Activated effector memory CD4-positive, alpha-beta T cell treated with Interleukin-2 at 50 U/mL for 16 hours (primary cell): Measurements from ENCODE around the gene RASA3.
"Not testable (repeated sequence)": the region's sequence is repeated elsewhere in the genome, so short reads cannot be mapped to it uniquely, and the experiment has no call there.

ENCODE experiments used
- DNase-seq: peaks from one replicate; pipeline ENCODE4 v3.0.0-alpha.2; 2020

RASA3 gene

GRCh38 chr13:114132419-114133121 lies at the start of gene RASA3:
Gene RASA3, minus strand, starts transcription at chr13:114132623. Its CDS starts 134 bp downstream, at chr13:114132489.
- peak; percentile 53 for DNase-seq

GRCh38 chr13:114179087-114179658 lies 46.8 kb upstream of the RASA3 start, which contains the start of gene CFAP97D2:
Gene CFAP97D2, plus strand, starts transcription at chr13:114179257. Its CDS starts 74 bp downstream, at chr13:114179331.
- DNase-seq: no peak

- DNase-seq: no peak
Observed at GRCh38 chr13:114177245-114178010, 45.0 kb upstream of the RASA3 start.

- DNase-seq: not testable (repeated sequence)
Observed at GRCh38 chr13:114176359-114176902, 44.0 kb upstream of the RASA3 start.

GRCh38 chr13:114174529-114174961 lies 42.1 kb upstream of the RASA3 start:
- DNase-seq: no peak

GRCh38 chr13:114173745-114174144 lies 41.3 kb upstream of the RASA3 start:
- no peak for DNase-seq

GRCh38 chr13:114173272-114173671 lies 40.8 kb upstream of the RASA3 start:
- no peak for DNase-seq

- no peak for DNase-seq
Observed at GRCh38 chr13:114167885-114168284, 35.5 kb upstream of the RASA3 start.

- DNase-seq: no peak
Observed at GRCh38 chr13:114167426-114167825, 35.0 kb upstream of the RASA3 start.

- DNase-seq: no peak
Observed at GRCh38 chr13:114166381-114167131, 34.1 kb upstream of the RASA3 start.

- DNase-seq: no peak
Observed at GRCh38 chr13:114164681-114165429, 32.4 kb upstream of the RASA3 start.

GRCh38 chr13:114164053-114164452 lies 31.6 kb upstream of the RASA3 start:
- no peak for DNase-seq

GRCh38 chr13:114162533-114162922 lies 30.1 kb upstream of the RASA3 start:
- no peak for DNase-seq

- DNase-seq: peak; percentile 37
Observed at GRCh38 chr13:114161644-114162532, 29.5 kb upstream of the RASA3 start.

- DNase-seq: no peak
Observed at GRCh38 chr13:114161028-114161556, 28.7 kb upstream of the RASA3 start.

GRCh38 chr13:114158869-114159666 lies 26.6 kb upstream of the RASA3 start:
- not testable (repeated sequence) for DNase-seq

- DNase-seq: no peak
Observed at GRCh38 chr13:114157869-114158495, 25.6 kb upstream of the RASA3 start.

GRCh38 chr13:114155926-114156883 lies 23.8 kb upstream of the RASA3 start:
- no peak for DNase-seq
